Left cardiac atrium (tissue), 4 donors: Measurements from ENCODE around the gene SLC1A7. TPM values are rescaled to one million over a fixed set of nuclear protein-coding genes. Genes with fewer than 3 reads are reported as not detected.

ENCODE experiments used
- ATAC-seq, 2 donors: fragments of 200-7000 bp; cut with Tn5 transposase; one replicate each; pipeline ENCODE4 v1.9.1; 2020; ENCODE audit warnings: mild to moderate bottlenecking in 2 of 2, moderate library complexity in 2 of 2
- DNase-seq: peaks from one replicate; pipeline ENCODE4 v3.0.0-alpha.2; 2020
- intact Hi-C, 2 donors: fragments of 100-400 bp; cut with DNase I; formaldehyde crosslinking; loops; one replicate each; pipeline versions ENCODE4 v1.14.1 to v1.15.1; 2022 to 2023
- total RNA-seq, 2 donors: library from RNA; stranded (reverse); fragmentation: NEBNext Ultra II Directional; extraction: Animal tissue kit (Norgen Biotek cat#: 25700); gene quantifications; one replicate each; pipeline ENCODE4 v1.2.1, GENCODE V29; 2021
- donor health status: DM: no; HTN: yes; CAD: no.
- donor health status: DM: no; HTN: yes; CAD: no; lungs with severe emphysema.
- donor health status: DM: yes; HTN: yes; CAD: no.
- donor health status: Dilated cardiomyopathy.

Gene SLC1A7
- total RNA-seq, 2 donors from 2014 or later: 0.31 to 0.85 TPM

DNA sequence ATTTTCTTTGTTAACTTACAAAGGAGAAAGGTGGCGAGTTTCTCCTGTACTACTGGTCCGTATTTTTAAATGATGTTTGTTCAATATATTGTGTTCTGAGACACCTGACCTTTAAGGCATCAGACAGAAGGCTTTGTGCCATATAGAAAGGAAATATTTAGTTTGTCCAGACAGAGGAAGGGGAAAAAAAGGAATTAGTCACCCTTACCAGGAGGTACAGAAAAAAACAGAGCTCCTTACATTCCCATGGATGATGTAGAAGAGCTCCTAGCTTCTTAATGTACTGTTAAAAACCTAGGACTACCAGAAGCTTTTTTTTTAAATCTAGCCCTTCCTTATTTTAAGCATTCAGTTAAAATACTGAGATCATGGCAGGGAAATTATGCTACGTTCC, 92.9 kb downstream of the SLC1A7 start:
- ATAC-seq: no peak
- intact Hi-C loops: loop anchor here in 1 of 2 donors (2.0 to 10.0 kb wide), 2 partner anchors 25 to 125 kb away; partner anchors contain the start of genes ECHDC2 and SCP2
- DNase-seq: no peak

DNA sequence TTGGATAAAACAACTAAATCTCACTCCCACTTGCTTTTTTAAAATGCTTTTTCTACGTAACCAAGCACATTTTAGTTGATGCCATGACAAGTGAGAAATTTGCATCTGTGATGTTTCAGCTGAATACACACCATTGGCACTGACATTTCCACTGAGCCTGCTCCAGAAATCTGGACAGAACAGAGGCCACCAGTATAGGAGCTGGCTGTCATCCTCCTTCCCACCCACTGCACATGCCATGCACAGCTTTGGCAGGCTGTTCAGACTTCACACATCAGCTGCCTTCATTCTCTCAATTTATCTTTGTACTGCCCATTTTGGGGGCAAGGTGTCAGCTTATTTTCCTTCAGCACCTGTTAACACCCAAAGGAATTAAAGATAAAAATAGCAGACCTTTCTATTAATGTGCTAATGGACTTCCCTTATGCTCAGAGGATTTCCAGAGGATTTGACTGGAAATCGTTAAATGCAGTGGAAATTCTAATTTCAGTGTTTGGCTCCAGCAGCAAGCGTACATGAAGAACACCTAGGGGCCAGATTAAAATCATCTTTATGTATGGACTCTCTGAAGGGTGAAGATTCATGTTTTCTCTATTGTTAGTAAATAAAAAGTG, 93.4 kb downstream of the SLC1A7 start:
- intact Hi-C loops: loop anchor here in 1 of 2 donors (2.0 to 10.0 kb wide), 2 partner anchors 24 to 124 kb away; partner anchors contain the start of genes ECHDC2 and SCP2
- ATAC-seq (peak; percentile 87 to 94), DNase-seq (peak; percentile 48)

DNA sequence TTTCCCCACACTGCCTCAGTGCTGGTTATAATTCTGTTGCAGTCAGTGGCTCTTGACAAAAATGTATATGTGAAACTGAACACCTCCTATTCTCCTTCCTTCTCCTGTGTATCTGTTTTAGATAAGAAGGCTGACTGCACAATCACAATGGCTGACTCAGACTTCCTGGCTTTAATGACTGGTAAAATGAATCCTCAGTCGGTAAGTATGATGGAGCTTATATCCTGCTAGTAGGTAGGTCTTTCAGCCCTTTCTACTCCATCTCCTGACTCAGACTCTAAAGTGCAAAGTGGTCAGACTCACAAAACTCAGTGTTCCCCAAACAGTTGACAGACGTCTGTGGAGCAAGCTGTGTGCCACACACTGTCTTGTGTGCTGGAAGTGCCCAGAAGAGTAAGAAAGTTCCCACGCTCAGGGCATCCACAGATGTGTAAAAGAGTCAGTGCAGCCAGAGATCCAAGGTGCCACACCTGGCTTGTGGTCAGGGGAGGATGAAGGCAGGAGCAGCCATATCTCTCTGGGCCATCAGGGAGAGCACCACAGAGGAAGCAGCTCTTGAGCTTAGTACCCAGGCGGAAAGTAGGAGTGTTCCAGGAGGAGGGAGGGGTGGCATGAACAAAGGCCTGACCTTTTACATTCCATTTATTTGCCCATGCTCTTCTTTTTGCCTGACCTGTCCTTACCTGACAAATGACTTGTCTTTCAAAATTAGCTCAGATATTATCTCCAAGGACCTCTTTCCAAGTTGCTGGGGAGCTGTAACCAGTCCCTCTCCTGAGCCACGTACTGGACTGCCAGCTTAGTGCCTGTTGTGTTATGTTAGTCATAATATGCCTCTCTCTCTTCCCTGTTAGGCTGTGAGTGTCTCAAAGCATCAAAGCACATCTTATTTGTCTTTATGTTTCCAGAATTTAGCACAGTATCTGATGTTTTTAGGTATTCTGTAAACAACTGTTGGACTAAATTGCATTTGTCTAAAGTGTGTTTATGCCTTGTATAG, 94.4 kb downstream of the SLC1A7 start:
- intact Hi-C loops: loop anchor here in 1 of 2 donors (2.0 to 10.0 kb wide), 2 partner anchors 23 to 123 kb away; partner anchors contain the start of genes ECHDC2 and SCP2
- DNase-seq: no peak
- ATAC-seq: peak in 1 of 2 donors; percentile 73

DNA sequence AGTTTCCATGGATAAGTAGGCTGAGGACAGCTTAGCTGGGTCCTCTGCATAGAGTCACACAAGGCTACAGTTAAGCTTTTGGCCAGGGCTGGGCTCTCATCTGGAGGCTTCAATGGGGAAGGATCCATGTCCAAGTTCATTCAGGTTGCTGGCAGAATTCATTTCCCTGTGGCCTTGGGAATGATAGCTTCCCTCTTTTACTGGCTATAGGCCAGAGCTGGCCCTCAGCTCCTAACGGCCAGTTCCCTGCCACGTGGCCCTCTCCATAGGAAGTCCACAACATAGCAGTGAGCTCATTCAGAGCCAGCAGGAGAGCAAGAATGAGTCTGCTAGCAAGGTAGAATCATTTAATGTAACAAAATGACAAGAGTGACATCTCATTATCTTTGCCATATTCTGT, 95.5 kb downstream of the SLC1A7 start:
- intact Hi-C loops: loop anchor here in 1 of 2 donors (10.0 kb wide), 1 partner anchor 122 kb away; the partner anchor contains the start of genes ECHDC2 and SCP2
- peak; percentile 64 to 70 for ATAC-seq
- peak; percentile 46 for DNase-seq

DNA sequence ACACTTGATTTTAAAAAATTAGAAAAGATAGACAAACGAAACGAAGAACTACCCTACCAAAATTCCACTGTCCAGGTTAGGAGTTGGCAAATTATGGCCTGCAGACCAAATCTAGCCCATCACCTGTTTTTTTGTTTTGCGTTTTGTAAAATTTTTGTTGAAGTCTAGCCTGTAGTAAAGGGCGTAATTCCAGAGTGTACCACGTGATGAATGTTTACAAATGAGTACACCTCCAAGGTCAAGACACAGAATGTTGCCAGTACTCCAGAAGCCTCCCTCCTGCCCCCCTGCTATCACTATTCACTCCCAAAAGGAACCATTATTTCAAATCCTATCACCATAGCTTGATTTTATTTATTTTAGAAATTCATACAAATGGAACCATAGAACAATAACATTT, 97.5 kb downstream of the SLC1A7 start:
- intact Hi-C loops: loop anchor here in 1 of 2 donors (10.0 kb wide), 1 partner anchor 120 kb away; the partner anchor contains the start of genes ECHDC2 and SCP2
- DNase-seq: no peak
- ATAC-seq: no peak

DNA sequence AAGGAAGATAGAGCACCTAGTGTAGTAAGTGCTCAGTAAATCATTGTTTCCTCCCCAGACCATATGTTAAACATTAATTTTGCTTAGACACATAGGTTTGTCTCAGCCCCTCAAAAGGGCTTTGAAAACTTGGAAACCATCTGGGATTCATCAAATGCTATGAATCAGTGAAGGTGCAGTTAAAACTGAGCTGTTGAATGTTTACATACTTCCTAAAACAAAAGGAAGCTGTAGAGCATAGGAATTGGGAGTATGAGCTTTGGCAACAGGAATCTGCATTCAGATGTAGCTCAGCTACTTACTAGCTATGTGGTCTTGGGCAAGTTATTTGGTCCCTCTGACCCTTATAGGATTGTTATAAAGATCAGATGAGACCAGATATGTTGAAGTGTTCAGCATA, 99.2 kb downstream of the SLC1A7 start:
- DNase-seq: no peak
- ATAC-seq: no peak
- intact Hi-C loops: loop anchor here in 1 of 2 donors (10.0 kb wide), 1 partner anchor 118 kb away; the partner anchor contains the start of genes ECHDC2 and SCP2

DNA sequence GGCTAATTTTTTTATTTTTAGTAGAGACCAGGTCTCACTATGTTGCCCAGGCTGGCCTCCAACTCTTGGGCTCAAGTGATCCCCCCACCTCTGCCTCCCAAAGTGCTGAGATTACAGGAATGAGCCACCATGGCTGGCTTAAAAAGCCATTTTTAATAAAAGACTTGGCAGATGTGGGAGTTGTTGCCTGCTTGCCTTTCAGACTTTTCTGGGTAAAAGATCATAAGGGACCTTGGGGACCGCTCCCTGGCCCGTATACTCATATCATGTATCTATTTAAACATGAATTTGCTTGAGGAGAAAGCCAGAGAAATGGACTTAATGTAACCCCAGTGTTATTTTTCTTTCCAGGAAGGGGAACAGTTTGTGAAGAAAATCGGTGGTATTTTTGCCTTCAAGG, 103.9 kb downstream of the SLC1A7 start:
- intact Hi-C loops: no loop called here
- peak in 1 of 2 donors; percentile 44 for ATAC-seq
- DNase-seq: no peak

Other genes with a start within 250 kb of the SLC1A7 start
- gene ECHDC2, start 220.9 kb downstream of the SLC1A7 start, total RNA-seq: 100 to 1,000 TPM in 1 of 2 donors, 10 to 100 TPM in 1; 82.5 to 101 TPM
- gene SCP2, start 215.4 kb downstream of the SLC1A7 start, total RNA-seq: 100 to 1,000 TPM; 126 to 148 TPM
- 10 to 100 TPM; 28.6 to 84.9 TPM for gene PODN, start 80.4 kb downstream of the SLC1A7 start, total RNA-seq
- 10 to 100 TPM; 15.2 to 16.7 TPM for gene CPT2, start 54.2 kb upstream of the SLC1A7 start, total RNA-seq
- 10 to 100 TPM; 42.4 to 53.7 TPM for gene CZIB, start 78.0 kb upstream of the SLC1A7 start, total RNA-seq
- 10 to 100 TPM; 26.1 to 26.4 TPM for gene MAGOH, start 95.9 kb upstream of the SLC1A7 start, total RNA-seq
- gene LRP8, start 185.4 kb upstream of the SLC1A7 start, total RNA-seq: 1 to 10 TPM; 1.7 to 4.1 TPM